Suprapubic skin (tissue), 4 donors: ENCODE measurements around the gene CREG2. TPM values are rescaled to one million over a fixed set of nuclear protein-coding genes. Genes with fewer than 3 reads are reported as not detected.

ENCODE experiments used
- DNase-seq, 2 donors: peaks; one replicate each; pipeline ENCODE4 v3.0.0-alpha.2; 2019; ENCODE audit warnings: low spot score in 2 of 2
- H3K27ac ChIP-seq: fragments of 200-600 bp; sonication (generic); one replicate; pipeline ENCODE4 v1.5.1; 2019
- H3K27me3 ChIP-seq: fragments of 200-600 bp; sonication (generic); one replicate; pipeline ENCODE4 v1.5.1; 2019
- H3K36me3 ChIP-seq: fragments of 200-600 bp; sonication (generic); one replicate; pipeline ENCODE4 v1.5.1; 2019
- H3K4me1 ChIP-seq: fragments of 200-600 bp; sonication (generic); one replicate; pipeline ENCODE4 v1.5.1; 2019
- H3K4me3 ChIP-seq: fragments of 200-600 bp; sonication (generic); one replicate; pipeline ENCODE4 v1.5.1; 2019; ENCODE audit warnings: mild to moderate bottlenecking
- H3K9me3 ChIP-seq: fragments of 200-600 bp; sonication (generic); one replicate; pipeline ENCODE4 v1.5.1; 2019
- CTCF ChIP-seq, 2 donors: fragments of 200-600 bp in 1 of 2; fragments of 450-650 bp in 1 of 2; sonication (generic) in 1 of 2; IDR thresholded peaks; one replicate each; pipeline ENCODE4 v1.5.1; 2016 to 2019; ENCODE audit warnings: antibody characterized with exemption in 2 of 2, mild to moderate bottlenecking in 1 of 2, moderate library complexity in 1 of 2
- EP300 ChIP-seq: sonication (generic); formaldehyde crosslinking; IDR thresholded peaks from one replicate; pipeline ENCODE4 v1.6.1; 2017; ENCODE audit warnings: antibody characterized with exemption
- POLR2A ChIP-seq, 2 donors: fragments of 450-650 bp; IDR thresholded peaks; one replicate each; pipeline ENCODE4 v1.6.1; 2017; ENCODE audit warnings: antibody characterized with exemption in 2 of 2, mild to moderate bottlenecking in 2 of 2, moderate library complexity in 2 of 2
- POLR2AphosphoS5 ChIP-seq, 3 donors: sonication (generic); formaldehyde crosslinking; IDR thresholded peaks; one replicate each; pipeline ENCODE4 v1.6.1; 2017; ENCODE audit warnings: antibody characterized with exemption in 3 of 3
- WGBS: methylation state at CpG from one replicate; pipeline ENCODE4 v1.1.5; 2018; 5-methylcytosine and 5-hydroxymethylcytosine counted together
- total RNA-seq, 4 donors: library from RNA; depleted of rRNA; stranded (reverse); fragments of >200 nt; gene quantifications; one replicate each; pipeline ENCODE4 v1.1.0, GENCODE V29; 2016

CREG2 gene
- total RNA-seq, 4 donors from 2014 or later = 0.17 to 1.3 TPM; not detected in 2

GRCh38 chr2:101331202-101331601 is 56.1 kb downstream of the CREG2 start:
- WGBS = 56% methylated on average over 2 of the region's 2 CpGs
- H3K27me3 ChIP-seq = no peaks in the 10 kb centered on the region
- TF ChIP-seq EP300 (no peak), CTCF (IDR thresholded peaks at IDR 0.05) (no peak), POLR2AphosphoS5 (IDR thresholded peaks at IDR 0.05) (no peak), POLR2A (IDR thresholded peaks at IDR 0.05) (no peak)

GRCh38 chr2:101330253-101330933 is 56.9 kb downstream of the CREG2 start:
- no peak for TF ChIP-seq EP300
- no peak for TF ChIP-seq POLR2A (IDR thresholded peaks at IDR 0.05)
- no peak for TF ChIP-seq CTCF (IDR thresholded peaks at IDR 0.05)
- TF ChIP-seq POLR2AphosphoS5 (IDR thresholded peaks at IDR 0.05) = no peak
- no peaks in the 10 kb centered on the region for H3K27me3 ChIP-seq
- H3K4me3 ChIP-seq = no peak overlapping the region
- H3K36me3 ChIP-seq = no peaks in the 10 kb centered on the region
- no peak for DNase-seq
- peak overlapping the region; percentile 87 for H3K27ac ChIP-seq
- 46% methylated on average over 12 of the region's 12 CpGs for WGBS
- H3K4me1 ChIP-seq = peaks cover 43% of the 10 kb centered on the region
- H3K9me3 ChIP-seq = no peaks in the 10 kb centered on the region

More at GRCh38 chr2:101331202-101331601, 56.1 kb downstream of the CREG2 start:
- Histone ChIP-seq H3K9me3 (no peaks in the 10 kb centered on the region), H3K4me3 (no peak overlapping the region), H3K4me1 (peaks cover 43% of the 10 kb centered on the region), H3K27ac (peak overlapping the region; percentile 87), H3K36me3 (no peaks in the 10 kb centered on the region)
- DNase-seq = no peak

- Histone ChIP-seq H3K27ac (peak overlapping the region; percentile 87), H3K36me3 (no peaks in the 10 kb centered on the region), H3K4me3 (no peak overlapping the region), H3K4me1 (peaks cover 43% of the 10 kb centered on the region), H3K9me3 (no peaks in the 10 kb centered on the region), H3K27me3 (no peaks in the 10 kb centered on the region)
- 46% methylated on average over 4 of the region's 4 CpGs for WGBS
- no peak for DNase-seq
- TF ChIP-seq EP300 (no peak), CTCF (IDR thresholded peaks at IDR 0.05) (no peak), POLR2A (IDR thresholded peaks at IDR 0.05) (no peak), POLR2AphosphoS5 (IDR thresholded peaks at IDR 0.05) (no peak)
Measured at GRCh38 chr2:101329026-101329425, 58.3 kb downstream of the CREG2 start.

- Histone ChIP-seq H3K27me3 (no peaks in the 10 kb centered on the region), H3K9me3 (no peaks in the 10 kb centered on the region), H3K4me3 (no peak overlapping the region), H3K4me1 (peaks cover 43% of the 10 kb centered on the region), H3K27ac (peak overlapping the region; percentile 87), H3K36me3 (no peaks in the 10 kb centered on the region)
- WGBS = 12% methylated on average over 3 of the region's 3 CpGs
- no peak for DNase-seq
- TF ChIP-seq POLR2AphosphoS5 (IDR thresholded peaks at IDR 0.05) (peak in 1 of 3 donors; percentile 27), EP300 (no peak)
Measured at GRCh38 chr2:101328474-101329007, 58.8 kb downstream of the CREG2 start.

GRCh38 chr2:101327863-101328394 is 59.4 kb downstream of the CREG2 start:
- no peaks in the 10 kb centered on the region for H3K27me3 ChIP-seq
- peaks cover 43% of the 10 kb centered on the region for H3K4me1 ChIP-seq
- TF ChIP-seq CTCF (IDR thresholded peaks at IDR 0.05) (no peak), POLR2AphosphoS5 (IDR thresholded peaks at IDR 0.05) (peak in 2 of 3 donors; percentile 98)
- H3K27ac ChIP-seq = peak overlapping the region; percentile 87
- no peak for DNase-seq
- 35% methylated on average over 5 of the region's 5 CpGs for WGBS
- H3K36me3 ChIP-seq = no peaks in the 10 kb centered on the region
- H3K9me3 ChIP-seq = no peaks in the 10 kb centered on the region
- H3K4me3 ChIP-seq = no peak overlapping the region
